ENCODE measurements around the gene ARHGEF4.
"Not testable (repeated sequence)": the region's sequence is repeated elsewhere in the genome, so short reads cannot be mapped to it uniquely, and the experiment has no call there.

The ARHGEF4 gene

GRCh38 chr2:130887643-130888042 is 50.9 kb downstream of the ARHGEF4 start:
- DNase-seq = no peak

- DNase-seq = no peak
These were observed 54.4 kb downstream of the ARHGEF4 start for GRCh38 chr2:130890941-130891669.

GRCh38 chr2:130891966-130892365 is 55.3 kb downstream of the ARHGEF4 start:
- no peak for DNase-seq

GRCh38 chr2:130892793-130893785 is 56.4 kb downstream of the ARHGEF4 start:
- no peak for DNase-seq

GRCh38 chr2:130894326-130894942 is 57.7 kb downstream of the ARHGEF4 start:
- peak; percentile 23 for DNase-seq

- DNase-seq = no peak
These were observed 60.1 kb downstream of the ARHGEF4 start for GRCh38 chr2:130896813-130897212.

- DNase-seq = no peak
These were observed 61.8 kb downstream of the ARHGEF4 start for GRCh38 chr2:130898553-130898952.

- no peak for DNase-seq
These were observed 62.6 kb downstream of the ARHGEF4 start for GRCh38 chr2:130899306-130899705.

- DNase-seq = no peak
These were observed 64.3 kb downstream of the ARHGEF4 start for GRCh38 chr2:130901061-130901460.

- not testable (repeated sequence) for DNase-seq
These were observed 64.9 kb downstream of the ARHGEF4 start for GRCh38 chr2:130901626-130902025.

- DNase-seq = no peak
These were observed 72.1 kb downstream of the ARHGEF4 start for GRCh38 chr2:130908832-130909231.

- no peak for DNase-seq
These were observed 74.2 kb downstream of the ARHGEF4 start for GRCh38 chr2:130910931-130911330.

- no peak for DNase-seq
These were observed 74.8 kb downstream of the ARHGEF4 start for GRCh38 chr2:130911482-130911881.

- DNase-seq = no peak
These were observed 75.3 kb downstream of the ARHGEF4 start for GRCh38 chr2:130911996-130912395.

GRCh38 chr2:130912471-130912870 is 75.8 kb downstream of the ARHGEF4 start:
- no peak for DNase-seq

GRCh38 chr2:130913891-130914290 is 77.2 kb downstream of the ARHGEF4 start:
- no peak for DNase-seq

- DNase-seq = no peak
These were observed 78.4 kb downstream of the ARHGEF4 start for GRCh38 chr2:130915149-130915548.

GRCh38 chr2:130915595-130916437 is 79.1 kb downstream of the ARHGEF4 start:
- no peak for DNase-seq

GRCh38 chr2:130916438-130916705 is 79.7 kb downstream of the ARHGEF4 start:
- DNase-seq = no peak

GRCh38 chr2:130917006-130917688 is 80.4 kb downstream of the ARHGEF4 start:
- no peak for DNase-seq

- no peak for DNase-seq
These were observed 81.7 kb downstream of the ARHGEF4 start for GRCh38 chr2:130918393-130918792.

All from RPMI8226 (cell line).